GM21423 (cell line): ENCODE data around the gene TMEM239.
"Not testable (repeated sequence)": the region's sequence is repeated elsewhere in the genome, so short reads cannot be mapped to it uniquely, and the experiment has no call there.

Experiments used
- ATAC-seq: cut with Tn5 transposase; IDR thresholded peaks from one replicate; pipeline ENCODE4 v1.9.1; 2021; ENCODE audit warnings: mild to moderate bottlenecking, moderate library complexity; ENCODE audit not compliant: unreplicated experiment

Gene TMEM239

GRCh38 chr20:2820084-2820895 lies 4.1 kb downstream of the TMEM239 start:
- no peak for ATAC-seq

GRCh38 chr20:2820896-2821869 lies 5.0 kb downstream of the TMEM239 start:
- no peak for ATAC-seq

- no peak for ATAC-seq
Measured at GRCh38 chr20:2822073-2822472, 5.9 kb downstream of the TMEM239 start.

GRCh38 chr20:2825761-2826160 lies 9.6 kb downstream of the TMEM239 start:
- ATAC-seq = no peak

GRCh38 chr20:2826655-2827054 lies 10.5 kb downstream of the TMEM239 start:
- no peak for ATAC-seq

GRCh38 chr20:2829376-2829775 lies 13.2 kb downstream of the TMEM239 start:
- no peak for ATAC-seq

- not testable (repeated sequence) for ATAC-seq
Measured at GRCh38 chr20:2831206-2831605, 15.0 kb downstream of the TMEM239 start.

- no peak for ATAC-seq
Measured at GRCh38 chr20:2833761-2834160, 17.6 kb downstream of the TMEM239 start.

GRCh38 chr20:2834401-2835110 lies 18.4 kb downstream of the TMEM239 start:
- no peak for ATAC-seq

GRCh38 chr20:2835331-2835796 lies 19.2 kb downstream of the TMEM239 start:
- no peak for ATAC-seq

GRCh38 chr20:2836035-2836434 lies 19.9 kb downstream of the TMEM239 start:
- ATAC-seq = no peak

- no peak for ATAC-seq
Measured at GRCh38 chr20:2837221-2837960, 21.2 kb downstream of the TMEM239 start.

- no peak for ATAC-seq
Measured at GRCh38 chr20:2838170-2838797, 22.1 kb downstream of the TMEM239 start.

- ATAC-seq = no peak
Measured at GRCh38 chr20:2838847-2839671, 22.9 kb downstream of the TMEM239 start.

GRCh38 chr20:2839732-2840137 lies 23.6 kb downstream of the TMEM239 start:
- ATAC-seq = no peak

GRCh38 chr20:2840138-2840966 lies 24.2 kb downstream of the TMEM239 start, which contains the start of the genes PCED1A and VPS16:
Gene PCED1A (minus strand): TSS chr20:2840655. CDS start chr20:2839912, 743 bp downstream.
Gene VPS16 (plus strand): TSS chr20:2840745. CDS start chr20:2840775, 30 bp downstream.
- peak; percentile 93 for ATAC-seq

GRCh38 chr20:2840967-2841531 lies 24.9 kb downstream of the TMEM239 start:
- peak; percentile 36 for ATAC-seq
